ENCODE measurements around the gene SMR3A.

SMR3A gene

DNA sequence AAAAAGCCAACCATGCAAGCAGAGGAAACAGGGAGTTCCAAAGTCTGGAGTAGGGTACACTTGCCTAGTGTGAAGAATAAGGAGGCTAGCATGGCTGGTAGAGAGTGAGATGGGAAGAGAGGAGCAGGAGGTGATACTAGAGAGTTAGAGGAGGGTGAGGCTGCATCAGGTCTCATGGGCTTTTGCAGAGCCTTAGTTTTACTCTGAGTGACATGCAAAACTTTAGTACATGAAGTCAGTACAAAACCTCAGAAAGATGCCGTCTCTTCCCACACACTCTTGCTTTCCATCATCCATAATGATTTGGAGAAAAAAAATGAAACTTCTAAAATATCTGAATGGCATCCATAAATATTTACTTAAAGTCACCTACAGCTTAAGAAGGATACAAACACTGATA, 42.2 kb downstream of the SMR3A start:
- no peak for ATAC-seq (ENCODE audit: insufficient read depth, low read depth)
- Histone ChIP-seq H3K27ac (ENCODE audit: low read length) (no peak overlapping the region), H3K4me2 (ENCODE audit: insufficient read depth, low read length) (no peak overlapping the region), H3K9ac (ENCODE audit: low read depth, low read length) (no peak overlapping the region), H2AFZ (ENCODE audit: low read depth, low read length) (no peak overlapping the region), H3K4me1 (ENCODE audit: insufficient read depth, low read length) (no peaks in the 10 kb centered on the region), H3K27me3 (ENCODE audit: insufficient read depth, low read length, poor library complexity) (peaks cover 4% of the 10 kb centered on the region), H3K4me3 (ENCODE audit: low read depth in 1 of 2, low read length in 2 of 2) (no peak overlapping the region), H3K9me3 (ENCODE audit: insufficient read depth, low read length, severe bottlenecking) (no peaks in the 10 kb centered on the region), H3K36me3 (ENCODE audit: insufficient read depth, low read length) (no peaks in the 10 kb centered on the region), H4K20me1 (ENCODE audit: insufficient read depth, low read length) (no peaks in the 10 kb centered on the region), H3K79me2 (ENCODE audit: insufficient read depth, low read length) (no peaks in the 10 kb centered on the region)
- TF ChIP-seq, protein P1, sequence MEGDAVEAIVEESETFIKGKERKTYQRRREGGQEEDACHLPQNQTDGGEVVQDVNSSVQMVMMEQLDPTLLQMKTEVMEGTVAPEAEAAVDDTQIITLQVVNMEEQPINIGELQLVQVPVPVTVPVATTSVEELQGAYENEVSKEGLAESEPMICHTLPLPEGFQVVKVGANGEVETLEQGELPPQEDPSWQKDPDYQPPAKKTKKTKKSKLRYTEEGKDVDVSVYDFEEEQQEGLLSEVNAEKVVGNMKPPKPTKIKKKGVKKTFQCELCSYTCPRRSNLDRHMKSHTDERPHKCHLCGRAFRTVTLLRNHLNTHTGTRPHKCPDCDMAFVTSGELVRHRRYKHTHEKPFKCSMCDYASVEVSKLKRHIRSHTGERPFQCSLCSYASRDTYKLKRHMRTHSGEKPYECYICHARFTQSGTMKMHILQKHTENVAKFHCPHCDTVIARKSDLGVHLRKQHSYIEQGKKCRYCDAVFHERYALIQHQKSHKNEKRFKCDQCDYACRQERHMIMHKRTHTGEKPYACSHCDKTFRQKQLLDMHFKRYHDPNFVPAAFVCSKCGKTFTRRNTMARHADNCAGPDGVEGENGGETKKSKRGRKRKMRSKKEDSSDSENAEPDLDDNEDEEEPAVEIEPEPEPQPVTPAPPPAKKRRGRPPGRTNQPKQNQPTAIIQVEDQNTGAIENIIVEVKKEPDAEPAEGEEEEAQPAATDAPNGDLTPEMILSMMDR (IDR thresholded peaks at IDR 0.05; ENCODE audit: borderline replicate concordance, extremely low read depth, low read length, poor library complexity, severe bottlenecking): no peak
- TF ChIP-seq EZH2 (IDR thresholded peaks at IDR 0.05; ENCODE audit: borderline replicate concordance, low read depth, low read length, severe bottlenecking): no peak
- no peak for DNase-seq

- Histone ChIP-seq H3K27ac (ENCODE audit: low read length) (no peak overlapping the region), H3K79me2 (ENCODE audit: insufficient read depth, low read length) (no peaks in the 10 kb centered on the region), H3K9ac (ENCODE audit: low read depth, low read length) (no peak overlapping the region), H3K4me2 (ENCODE audit: insufficient read depth, low read length) (no peak overlapping the region), H3K4me1 (ENCODE audit: insufficient read depth, low read length) (no peaks in the 10 kb centered on the region), H3K36me3 (ENCODE audit: insufficient read depth, low read length) (no peaks in the 10 kb centered on the region), H3K27me3 (ENCODE audit: insufficient read depth, low read length, poor library complexity) (peaks cover 4% of the 10 kb centered on the region), H3K9me3 (ENCODE audit: insufficient read depth, low read length, severe bottlenecking) (no peaks in the 10 kb centered on the region), H2AFZ (ENCODE audit: low read depth, low read length) (no peak overlapping the region), H3K4me3 (ENCODE audit: low read depth in 1 of 2, low read length in 2 of 2) (no peak overlapping the region), H4K20me1 (ENCODE audit: insufficient read depth, low read length) (no peaks in the 10 kb centered on the region)
- TF ChIP-seq, protein P1 (IDR thresholded peaks at IDR 0.05; ENCODE audit: borderline replicate concordance, extremely low read depth, low read length, poor library complexity, severe bottlenecking): no peak
- no peak for TF ChIP-seq EZH2 (IDR thresholded peaks at IDR 0.05; ENCODE audit: borderline replicate concordance, low read depth, low read length, severe bottlenecking)
- ATAC-seq (ENCODE audit: insufficient read depth, low read depth): no peak
- no peak for DNase-seq
Observed at GRCh38 chr4:70405765-70406164, 45.2 kb downstream of the SMR3A start.
